Activated T-cell treated with anti-CD3 and anti-CD28 coated beads for 4 hours (primary cell): ENCODE measurements around the gene NOC4L.
A peak's percentile ranks its signal among the peaks of the same experiment; 100 is the strongest.
"Not testable (repeated sequence)": the region's sequence is repeated elsewhere in the genome, so short reads cannot be mapped to it uniquely, and the experiment has no call there.

ENCODE experiments used
- DNase-seq: peaks from one replicate; pipeline ENCODE4 v3.0.0-alpha.2; 2020

NOC4L gene

GRCh38 chr12:132144115-132144809 lies at the start of gene NOC4L, which contains the start of gene DDX51:
Gene NOC4L (plus strand): TSS chr12:132144457. CDS start chr12:132144489, 32 bp downstream.
Gene DDX51 (minus strand): TSS chr12:132144319. CDS start chr12:132144296, 23 bp downstream.
- peak; percentile 96 for DNase-seq

DNA sequence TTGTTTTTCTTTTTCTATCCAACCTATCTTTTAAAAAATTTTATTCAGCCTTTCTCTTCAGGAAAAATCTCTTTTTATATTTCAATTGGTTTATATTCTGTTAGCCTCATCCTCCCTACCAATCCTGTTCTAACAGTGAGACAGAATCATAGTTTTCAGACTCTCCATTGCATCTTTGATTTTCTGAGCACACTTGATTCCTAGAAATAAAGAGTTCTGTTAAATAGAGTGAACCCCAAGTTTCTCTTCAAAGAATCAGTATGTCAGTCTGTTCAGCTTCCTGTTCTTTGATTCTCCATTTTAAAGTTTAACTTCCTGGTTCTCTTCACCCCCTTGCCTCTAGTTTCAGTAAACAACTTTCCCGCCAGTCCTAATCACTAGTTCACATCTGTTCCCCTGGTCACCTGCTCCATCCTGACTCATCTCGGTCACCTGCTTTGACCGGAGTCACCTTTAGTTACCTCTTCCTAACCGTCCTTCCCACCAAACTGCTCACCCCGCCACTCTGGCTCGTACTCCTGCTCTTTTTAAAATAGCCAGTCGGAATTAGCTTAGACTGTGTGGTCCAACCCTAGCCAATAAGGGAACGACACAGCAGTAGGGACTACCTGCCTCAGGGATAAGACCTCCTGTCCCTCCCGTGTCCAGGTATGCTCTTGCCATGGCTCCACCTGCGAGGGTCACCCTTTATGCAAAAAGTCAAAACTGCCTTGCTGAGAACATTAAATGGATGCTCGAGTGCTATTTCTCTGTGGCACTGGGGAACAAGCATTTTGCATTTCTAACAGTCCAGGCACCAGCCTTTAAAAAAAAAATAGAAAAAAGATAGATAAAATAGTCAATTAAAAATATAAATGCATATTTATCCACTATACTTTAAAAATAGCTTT lies 48.5 kb upstream of the NOC4L start:
- DNase-seq, result no peak

GRCh38 chr12:132099739-132100138 lies 44.5 kb upstream of the NOC4L start:
- DNase-seq, result no peak

- DNase-seq, result no peak
These were observed 43.8 kb upstream of the NOC4L start for GRCh38 chr12:132100306-132101065.

DNA sequence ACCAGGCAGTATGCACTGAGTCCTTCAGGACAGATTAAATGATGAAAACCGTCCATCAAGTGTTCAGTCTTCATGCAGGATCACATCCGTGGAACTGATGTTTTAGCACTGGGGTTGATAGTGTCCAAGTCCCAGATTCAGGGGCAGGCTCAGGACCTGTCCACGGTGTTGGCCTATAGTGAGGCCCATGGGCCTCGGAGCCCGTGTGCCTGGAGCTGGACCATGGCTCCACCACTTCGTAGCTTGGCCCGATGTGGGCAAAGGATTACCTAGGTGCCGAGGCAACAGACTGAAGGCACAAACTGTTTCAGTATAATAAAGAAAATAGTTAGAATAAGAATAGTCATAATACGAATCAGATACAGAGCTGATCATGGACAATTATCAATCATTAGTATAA lies 42.0 kb upstream of the NOC4L start:
- DNase-seq, result no peak

- DNase-seq, result not testable (repeated sequence)
These were observed 41.2 kb upstream of the NOC4L start for GRCh38 chr12:132103072-132103471.

DNA sequence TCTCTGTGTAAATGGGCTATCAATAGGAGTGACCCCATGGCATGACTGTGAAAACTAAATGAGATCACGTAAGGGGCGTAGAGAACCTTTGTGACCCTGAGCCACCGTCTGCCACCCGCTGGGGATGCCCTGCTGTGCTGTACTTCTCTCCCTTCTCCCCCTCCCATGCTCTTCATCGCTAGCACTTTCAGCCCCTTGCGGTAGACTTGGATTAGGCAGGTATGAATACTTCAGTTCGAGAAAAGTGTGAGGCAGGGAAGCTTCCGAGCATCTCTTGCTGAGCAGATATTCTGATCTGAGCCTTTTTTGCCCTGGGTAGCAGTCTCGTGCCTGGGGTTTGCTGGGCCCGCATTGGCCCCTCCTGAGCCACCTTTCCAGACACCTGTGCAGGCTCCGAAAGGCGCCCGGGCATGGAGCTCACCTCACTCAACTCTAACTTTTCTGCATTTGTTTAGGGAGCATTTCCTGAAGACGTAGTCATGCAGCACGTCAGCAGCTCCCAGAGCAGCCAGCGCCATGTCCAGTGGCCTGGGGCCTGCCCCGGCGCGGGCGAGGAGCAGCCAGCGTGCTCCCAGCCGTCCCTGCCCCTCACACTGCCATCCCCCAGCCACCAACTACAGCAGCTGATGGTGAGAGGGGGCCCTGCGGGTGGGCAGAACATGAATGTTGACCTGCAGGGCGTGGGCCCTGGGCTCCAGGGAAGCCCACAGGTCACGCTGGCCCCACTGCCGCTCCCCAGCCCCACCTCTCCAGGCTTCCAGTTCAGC lies 40.5 kb upstream of the NOC4L start:
- no peak for DNase-seq

DNA sequence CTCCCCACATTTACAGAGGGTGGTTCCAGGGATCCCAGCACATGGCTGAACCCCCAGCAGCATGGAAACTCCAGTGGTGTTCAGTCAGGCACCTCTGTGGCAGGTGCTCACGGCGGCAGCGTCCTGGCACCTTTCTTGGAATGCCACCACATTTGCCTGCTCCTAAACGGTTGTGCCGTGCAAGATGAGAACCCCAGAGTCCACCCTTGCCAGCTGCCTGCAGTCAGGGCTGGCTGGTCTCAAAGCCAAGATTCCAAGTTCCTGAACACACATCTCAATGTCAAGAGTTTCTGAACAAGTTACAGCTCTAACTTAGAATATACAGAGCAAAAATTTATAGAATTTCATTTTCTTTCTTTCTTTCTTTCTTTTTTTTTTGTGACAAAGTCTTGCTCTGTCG lies 38.8 kb upstream of the NOC4L start:
- DNase-seq, result no peak

DNA sequence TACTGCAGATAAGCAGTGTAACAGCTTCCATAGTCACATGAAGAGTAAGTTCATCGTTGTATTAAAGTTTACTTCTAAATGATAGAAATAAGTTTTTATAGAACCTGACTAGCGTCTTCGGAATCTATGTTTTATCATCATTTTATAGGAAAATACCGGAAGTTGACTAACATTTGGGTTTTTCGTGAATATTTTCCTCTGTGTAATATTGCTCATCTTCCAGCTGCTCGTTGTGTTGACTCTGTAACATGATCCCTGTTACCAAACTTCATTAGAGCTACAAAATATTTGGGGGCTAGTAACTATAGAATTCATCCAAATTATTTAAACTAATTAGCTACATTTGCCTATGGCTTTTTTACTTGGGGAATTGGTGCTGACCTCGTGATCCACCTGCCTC lies 37.3 kb upstream of the NOC4L start:
- no peak for DNase-seq

DNA sequence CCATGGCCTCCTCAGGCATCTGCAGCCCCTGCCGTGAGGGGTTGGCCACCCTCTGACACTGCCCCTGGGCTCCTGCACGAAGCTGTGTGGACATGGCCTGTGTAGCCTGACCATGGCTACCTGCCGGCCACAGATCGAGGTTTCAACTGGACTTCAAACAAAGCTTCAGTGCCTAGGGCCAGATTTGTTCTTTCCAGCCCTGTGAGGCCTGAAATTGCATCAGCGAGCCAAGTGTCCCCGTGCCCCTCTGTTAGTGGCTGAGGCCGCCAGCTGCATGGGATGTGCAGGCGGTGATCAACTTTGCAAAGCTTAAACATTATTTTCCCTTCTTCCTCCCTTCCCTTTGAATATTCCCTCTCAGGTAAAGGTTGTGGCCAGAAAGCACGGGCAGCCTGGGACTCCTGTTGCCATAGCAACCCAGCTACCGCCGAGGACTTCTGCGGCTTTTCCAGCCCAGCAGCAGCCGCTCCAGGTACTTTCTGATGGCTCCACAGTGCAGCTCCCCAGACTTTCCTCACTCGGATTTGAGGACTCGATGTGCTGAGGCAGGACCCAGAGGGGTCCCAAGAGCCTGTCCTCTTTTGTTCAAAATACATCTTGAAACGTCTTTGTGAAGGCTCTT lies 35.9 kb upstream of the NOC4L start:
- DNase-seq, result no peak

DNA sequence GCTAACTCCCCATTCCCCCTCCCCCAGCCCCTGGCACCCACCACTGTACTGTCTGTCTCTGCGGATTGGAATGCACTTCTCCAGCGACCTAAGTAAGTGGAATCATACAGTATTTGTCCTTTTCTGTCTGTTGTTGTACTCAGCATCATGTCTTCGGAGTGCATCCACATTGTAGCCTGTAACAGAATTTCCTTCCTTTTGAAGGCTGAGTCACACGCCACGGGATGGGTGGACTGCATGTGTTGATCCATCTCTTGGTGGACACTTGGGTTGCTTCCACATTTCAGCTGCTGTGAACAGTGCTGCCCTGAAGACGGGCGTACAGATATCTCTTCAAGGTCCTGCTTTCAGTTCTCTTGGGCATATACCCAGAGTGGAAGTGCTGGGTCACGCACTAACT lies 34.5 kb upstream of the NOC4L start:
- DNase-seq, result no peak

- DNase-seq, result no peak
These were observed 33.6 kb upstream of the NOC4L start for GRCh38 chr12:132110677-132111076.

- DNase-seq, result no peak
These were observed 32.5 kb upstream of the NOC4L start for GRCh38 chr12:132111654-132112304.

GRCh38 chr12:132114667-132115066 lies 29.6 kb upstream of the NOC4L start:
- no peak for DNase-seq

DNA sequence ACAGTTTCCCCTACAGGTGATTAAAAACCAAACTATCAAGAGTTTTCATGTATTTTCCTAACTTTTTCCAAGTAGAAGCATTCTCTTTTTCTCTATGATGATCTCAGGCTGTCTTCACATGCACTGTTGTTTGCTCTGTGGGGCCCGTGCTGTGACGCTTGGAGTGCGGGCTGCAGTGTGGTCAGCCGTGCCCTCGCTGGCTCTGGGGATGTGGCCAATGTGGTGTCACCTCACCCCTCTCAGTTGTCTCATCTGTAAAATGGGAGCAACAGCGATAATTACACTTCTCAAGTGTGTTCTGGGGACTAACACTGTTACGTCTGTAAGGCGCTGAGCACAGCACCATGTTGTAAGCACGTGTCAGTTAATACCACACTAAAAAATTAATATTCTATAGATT lies 28.8 kb upstream of the NOC4L start:
- no peak for DNase-seq

DNA sequence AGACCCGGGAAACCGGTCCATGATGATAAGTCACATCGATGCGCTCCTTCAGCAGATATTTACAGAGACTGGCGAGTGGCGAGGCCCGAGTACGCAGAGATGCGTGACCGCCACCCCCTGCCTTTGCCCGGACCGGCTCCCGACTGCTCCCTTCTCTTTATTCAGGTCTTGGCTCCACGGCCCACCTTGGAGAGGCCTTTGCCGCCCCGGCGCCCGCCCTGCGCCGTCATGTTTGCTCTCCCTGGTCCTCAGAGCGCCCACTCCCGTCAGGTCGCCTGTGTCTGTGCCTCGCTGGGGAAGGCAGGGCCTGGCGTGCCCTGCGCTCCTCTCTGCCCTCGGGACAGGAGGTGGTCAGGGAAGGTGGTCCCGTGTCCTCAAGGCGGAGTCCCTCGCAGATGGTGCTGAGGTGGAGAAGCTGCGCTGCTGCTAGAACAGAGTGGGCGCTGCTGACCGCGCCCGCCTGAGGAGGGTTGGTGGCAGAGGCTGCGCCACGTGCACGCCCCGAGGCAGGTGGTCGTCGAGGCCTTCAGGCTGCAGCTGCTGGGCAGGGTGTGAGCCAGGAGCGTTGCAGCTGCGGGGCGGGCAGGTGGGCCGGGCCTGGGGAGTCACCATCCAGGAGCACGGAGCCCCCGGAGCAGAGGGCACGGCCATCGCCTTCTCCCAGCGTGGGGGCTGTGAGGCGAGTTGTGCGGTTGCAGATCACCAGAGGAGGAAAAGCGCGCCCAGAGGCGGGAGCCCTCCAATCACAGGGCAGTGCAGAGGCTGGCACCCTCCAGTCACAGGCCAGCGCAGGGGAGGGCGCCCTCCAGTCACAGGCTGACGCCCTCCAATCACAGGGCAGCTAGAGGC lies 27.3 kb upstream of the NOC4L start:
- DNase-seq, result no peak

GRCh38 chr12:132117558-132117875 lies 26.7 kb upstream of the NOC4L start:
- no peak for DNase-seq

DNA sequence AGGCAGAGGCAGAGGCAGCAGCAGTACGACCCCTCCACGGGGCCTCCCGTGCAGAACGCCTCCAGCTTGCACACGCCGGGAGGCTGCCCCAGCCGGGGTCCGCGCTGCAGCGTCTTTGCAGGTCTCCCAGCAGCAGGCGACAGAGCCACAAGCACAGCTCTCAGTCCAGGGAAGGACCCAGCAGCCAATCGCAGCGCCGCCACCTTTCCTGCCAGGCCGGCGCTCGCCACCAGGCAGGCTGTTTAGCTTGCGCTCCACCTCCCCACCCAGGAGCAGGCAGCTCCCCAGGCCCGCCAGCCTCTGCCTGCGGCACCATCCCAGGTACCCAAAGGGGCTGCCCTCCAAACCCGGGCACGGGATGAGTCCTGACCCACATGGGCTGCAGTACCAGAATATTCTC lies 25.4 kb upstream of the NOC4L start:
- DNase-seq, result no peak

DNA sequence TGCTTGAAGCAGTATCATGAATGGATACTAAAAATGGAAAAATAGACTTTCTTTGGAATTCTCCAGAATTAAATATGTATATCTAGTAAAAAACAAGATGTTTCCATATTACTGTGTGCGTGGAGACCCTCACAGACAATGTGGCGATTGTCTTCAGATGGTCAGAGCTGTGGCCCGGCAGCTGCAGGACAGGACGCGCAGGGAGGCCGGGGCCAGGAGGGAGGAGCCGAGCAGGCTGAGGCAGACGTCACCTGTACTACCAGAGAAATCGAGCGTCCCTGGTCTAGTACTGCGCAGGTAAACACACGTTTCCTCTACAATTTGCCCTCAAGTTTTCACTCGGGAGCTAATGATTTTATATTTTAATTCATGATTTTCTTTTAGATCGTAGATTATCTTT lies 23.0 kb upstream of the NOC4L start:
- no peak for DNase-seq

DNA sequence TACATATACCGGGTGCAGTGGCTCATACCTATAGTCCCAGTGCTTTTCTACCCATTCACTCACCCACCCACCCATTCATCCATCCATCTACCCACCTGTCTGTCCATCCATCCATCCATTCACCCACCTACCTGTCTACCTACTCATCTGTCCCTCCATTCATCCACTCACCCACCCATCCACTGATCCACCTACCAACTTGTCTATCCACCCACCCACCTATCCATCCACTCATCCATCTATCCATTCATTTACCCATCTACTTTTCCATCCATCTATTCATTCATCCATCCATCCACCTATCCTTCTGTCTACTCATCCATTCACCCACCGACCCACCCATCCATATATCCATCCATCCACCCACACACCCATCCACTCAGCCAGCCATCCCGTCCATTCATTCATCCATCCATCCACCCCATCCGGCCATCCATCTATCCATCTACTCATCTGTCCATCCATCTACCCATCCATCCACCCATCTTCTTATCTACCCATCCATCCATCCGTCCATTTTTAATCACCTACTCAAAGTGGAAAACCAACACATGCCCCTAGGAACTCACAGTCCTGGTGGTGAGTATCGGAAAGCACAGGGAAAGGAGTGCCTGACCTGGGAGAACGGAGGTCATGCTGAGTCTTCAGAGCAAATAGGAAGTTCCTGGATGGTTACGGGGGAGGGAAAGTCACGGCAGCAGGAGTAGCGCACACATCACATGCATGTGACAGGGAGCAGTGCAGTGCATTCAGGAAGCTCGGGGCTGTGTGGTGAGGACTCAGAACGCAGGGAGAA lies 20.1 kb upstream of the NOC4L start:
- no peak for DNase-seq
